A549 (cell line): ENCODE data around the gene MAST3. TPM values are rescaled to one million over a fixed set of nuclear protein-coding genes. Genes with fewer than 3 reads are reported as not detected.

Experiments
- ATAC-seq, 2 experiments: fragments of 200-7000 bp in 1 of 2; fragments of >200 bp in 1 of 2; cut with Nextera tagmentation in 1 of 2; cut with Tn5 transposase in 1 of 2; 3 replicates each; pipeline versions ENCODE4 v1.8.0 to v1.9.1; 2018 to 2020; ENCODE audit warnings: mild to moderate bottlenecking in 1 of 2, moderate library complexity in 1 of 2
- CTCF ChIA-PET: fragments of 300-600 bp; sonication (Branson Sonifier 250); formaldehyde crosslinking; extraction: SDS; loops from one replicate; lab custom pipeline; 2021; ENCODE audit warnings: antibody characterized with exemption, inconsistent platforms; lab: Yijun Ruan, JAX
- POLR2A ChIA-PET: fragments of 350-600 bp; formaldehyde crosslinking; extraction: SDS; loops from one replicate; lab custom pipeline; 2021; ENCODE audit warnings: antibody characterized with exemption, inconsistent platforms; lab: Yijun Ruan, JAX
- DNase-seq, 2 experiments: peaks; one replicate each; pipeline versions ENCODE4 v3.0.0 to v3.0.0-alpha.2; 2011 to 2016; ENCODE audit warnings: low read depth in 1 of 2, low spot score in 1 of 2
- FAIRE-seq: peaks from 2 replicates; lab custom pipeline; 2011; peaks lifted over from hg19 to GRCh38; lab: Jason Lieb, UNC
- H3K27ac ChIP-seq, 2 experiments: fragments of >200 bp; sonication (Bioruptor Twin); formaldehyde crosslinking; 3 replicates each; pipeline ENCODE4 v1.5.1; 2016 to 2017
- H3K4me1 ChIP-seq: fragments of >200 bp; sonication (Bioruptor Twin); formaldehyde crosslinking; 3 replicates; pipeline ENCODE4 v1.6.1; 2016
- H3K4me2 ChIP-seq: fragments of >200 bp; sonication (Bioruptor Twin); formaldehyde crosslinking; 3 replicates; pipeline ENCODE4 v1.6.1; 2016
- H3K4me3 ChIP-seq: fragments of >200 bp; sonication (Bioruptor Twin); formaldehyde crosslinking; 3 replicates; pipeline ENCODE4 v1.5.1; 2016
- H3K9me3 ChIP-seq: fragments of >200 bp; sonication (Bioruptor Twin); formaldehyde crosslinking; 3 replicates; pipeline ENCODE4 v1.6.1; 2016
- CBX2 ChIP-seq: fragments of 200-600 bp; sonication (generic); IDR thresholded peaks from 2 replicates; pipeline ENCODE4 v1.6.1; 2016; ENCODE audit warnings: low read depth, mild to moderate bottlenecking, borderline replicate concordance
- CHD4 ChIP-seq: fragments of 200-600 bp; sonication (generic); IDR thresholded peaks from 2 replicates; pipeline ENCODE4 v1.6.1; 2016; ENCODE audit warnings: antibody characterized with exemption, mild to moderate bottlenecking, borderline replicate concordance
- EHMT2 ChIP-seq: fragments of 200-600 bp; sonication (generic); IDR thresholded peaks from 2 replicates; pipeline ENCODE4 v1.6.1; 2016; ENCODE audit warnings: antibody characterized with exemption, low read depth, mild to moderate bottlenecking, moderate library complexity
- FOSL2 ChIP-seq, 2 experiments: fragments of 450-650 bp in 1 of 2; fragments of >200 bp in 1 of 2; sonication (Bioruptor Twin) in 1 of 2; formaldehyde crosslinking; IDR thresholded peaks; 2 replicates each; pipeline versions ENCODE4 v1.5.0 to v1.6.1; 2016 to 2020; ENCODE audit warnings: mild to moderate bottlenecking in 1 of 2, moderate library complexity in 1 of 2
- FOXS1 ChIP-seq: fragments of 250-450 bp; sonication (Bioruptor Pico); IDR thresholded peaks from 2 replicates; pipeline ENCODE4 v1.5.0; 2020; ENCODE audit warnings: mild to moderate bottlenecking, moderate library complexity
- HOXA7 ChIP-seq: fragments of 250-450 bp; sonication (Bioruptor Pico); IDR thresholded peaks from 2 replicates; pipeline ENCODE4 v1.5.0; 2020; ENCODE audit warnings: mild to moderate bottlenecking, moderate library complexity
- JUN ChIP-seq, 2 experiments: fragments of >200 bp; sonication (Bioruptor Twin); formaldehyde crosslinking; IDR thresholded peaks; 2 replicates in 1 of 2; 3 replicates in 1 of 2; pipeline ENCODE4 v1.6.1; 2016 to 2017
- NFE2L2 ChIP-seq: fragments of 150-350 bp; conservative IDR thresholded peaks from 2 replicates; pipeline ENCODE4 v1.6.1; 2014; ENCODE audit warnings: low read length
- NR3C1 ChIP-seq: fragments of >200 bp; sonication (Bioruptor Twin); formaldehyde crosslinking; IDR thresholded peaks from 3 replicates; pipeline ENCODE4 v1.6.1; 2017
- POLR2AphosphoS2 ChIP-seq: conservative IDR thresholded peaks from 2 replicates; pipeline ENCODE4 v1.6.1; 2012; ENCODE audit warnings: low read length, improper control_type of control experiment, inconsistent platforms
- RAD21 ChIP-seq, 2 experiments: fragments of >200 bp in 1 of 2; sonication (Bioruptor Twin) in 1 of 2; formaldehyde crosslinking in 1 of 2; IDR thresholded peaks in 1 of 2; conservative IDR thresholded peaks in 1 of 2; 2 replicates in 1 of 2; 3 replicates in 1 of 2; pipeline ENCODE4 v1.6.1; 2012 to 2018; ENCODE audit warnings: inconsistent platforms in 1 of 2
- RCOR1 ChIP-seq: fragments of 150-350 bp; IDR thresholded peaks from 2 replicates; pipeline ENCODE4 v1.6.1; 2014; ENCODE audit warnings: antibody characterized with exemption, low read length, low read depth
- RFX5 ChIP-seq: fragments of 450-650 bp; IDR thresholded peaks from 2 replicates; pipeline ENCODE4 v1.7.1; 2014; ENCODE audit warnings: antibody characterized with exemption, mild to moderate bottlenecking, moderate library complexity
- SMC3 ChIP-seq: fragments of >200 bp; sonication (Bioruptor Twin); formaldehyde crosslinking; IDR thresholded peaks from 3 replicates; pipeline ENCODE4 v1.6.1; 2018; ENCODE audit warnings: inconsistent platforms
- SREBF2 ChIP-seq: fragments of 450-650 bp; IDR thresholded peaks from 2 replicates; pipeline ENCODE4 v1.6.1; 2014; ENCODE audit warnings: mild to moderate bottlenecking, moderate library complexity
- TFCP2L1 ChIP-seq: fragments of 250-450 bp; sonication (Bioruptor Pico); IDR thresholded peaks from 2 replicates; pipeline ENCODE4 v1.5.0; 2021; ENCODE audit warnings: mild to moderate bottlenecking
- TP53 ChIP-seq: fragments of 250-450 bp; sonication (Bioruptor Pico); IDR thresholded peaks from 2 replicates; pipeline ENCODE4 v1.5.0; 2021; ENCODE audit warnings: mild to moderate bottlenecking, moderate library complexity
- ZFP36 ChIP-seq: fragments of 450-650 bp; IDR thresholded peaks from 2 replicates; pipeline ENCODE4 v1.6.1; 2014; ENCODE audit warnings: borderline replicate concordance; ENCODE audit not compliant: partially characterized antibody
- WGBS: methylation state at CpG from one replicate; pipeline ENCODE4 v1.1.6; 2017; ENCODE audit errors: missing lambda C conversion rate; 5-methylcytosine and 5-hydroxymethylcytosine counted together
- polyA plus RNA-seq, 4 experiments: library from polyadenylated mRNA; depleted of rRNA in 3 of 4; stranded (reverse); fragments of >200 nt; fragmentation: RNase III in 1 of 4; extraction: RNeasy Plus Mini Kit Qiagen cat#74134 plus additional on column Dnase treatment in 1 of 4; gene quantifications; 2 replicates in 3 of 4; 3 replicates in 1 of 4; pipeline ENCODE4 v1.2.3, GENCODE V29; 2011 to 2017
- TF ChIP-seq, protein P1 (sequence below): fragments of >200 bp; sonication (Bioruptor Twin); formaldehyde crosslinking; IDR thresholded peaks from 3 replicates; pipeline ENCODE4 v1.5.1; 2016
- TF ChIP-seq, protein P2 (sequence below): fragments of 450-650 bp; IDR thresholded peaks from 2 replicates; pipeline ENCODE4 v1.6.1; 2014; ENCODE audit warnings: antibody characterized with exemption
- TF ChIP-seq, protein P3 (sequence below): fragments of 150-350 bp; IDR thresholded peaks from 2 replicates; pipeline ENCODE4 v1.6.1; 2014; ENCODE audit warnings: low read depth, mild to moderate bottlenecking, low read length
- TF ChIP-seq, protein P4 (sequence below): fragments of 200-600 bp; sonication (generic); IDR thresholded peaks from 2 replicates; pipeline ENCODE4 v1.6.1; 2016; ENCODE audit warnings: antibody characterized with exemption, mild to moderate bottlenecking, moderate library complexity
- TF ChIP-seq, protein P5 (sequence below): fragments of >200 bp; sonication (Bioruptor Twin); formaldehyde crosslinking; IDR thresholded peaks from 2 replicates; pipeline ENCODE4 v1.6.1; 2016

The MAST3 gene
- polyA plus RNA-seq, 2 of the 4 experiments (the other 2 are of a cell fraction), result 1.3 to 2.5 TPM

DNA sequence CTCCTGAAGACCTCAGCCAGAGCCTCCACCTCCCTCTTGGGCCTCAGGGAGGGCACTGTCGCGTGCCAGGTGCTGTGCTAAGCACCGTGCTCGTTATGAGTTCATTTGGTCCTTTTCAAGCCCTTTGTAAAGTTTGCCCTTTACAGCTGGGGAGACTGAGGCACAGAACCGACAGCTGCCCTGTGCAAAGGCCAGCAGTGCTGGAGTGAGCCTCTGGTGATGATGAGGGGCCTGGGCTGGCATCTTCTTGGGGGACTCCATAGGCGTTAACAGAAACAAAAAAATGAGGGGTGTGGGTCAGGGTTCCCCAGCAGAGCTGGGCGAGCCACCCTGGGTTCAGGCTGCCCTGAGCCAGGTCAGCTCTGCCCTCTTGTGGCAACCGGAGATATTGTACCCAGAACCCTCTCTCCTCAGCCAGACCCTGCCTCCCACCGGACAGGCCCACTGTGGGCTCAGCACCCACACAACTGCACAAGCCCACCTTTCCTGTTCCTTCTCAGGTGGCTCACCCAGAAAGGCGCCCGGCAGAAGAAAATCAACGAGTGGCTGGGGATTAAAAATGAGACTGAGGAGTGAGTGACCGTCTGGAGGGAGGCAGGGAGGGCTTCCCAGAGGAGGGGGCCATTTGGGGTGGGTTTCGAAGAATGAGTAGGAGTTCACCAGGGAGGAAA, 70.5 kb downstream of the MAST3 start:
- Histone ChIP-seq H3K4me2 (no peak overlapping the region), H3K4me1 (peaks cover under 1% of the 10 kb centered on the region; the same call in 1 of the 3 replicates), H3K27ac (no peak overlapping the region), H3K9me3 (no peaks in the 10 kb centered on the region), H3K4me3 (no peak overlapping the region)
- TF ChIP-seq RAD21 (conservative IDR thresholded peaks at IDR 0.05 in 1 of 2, IDR thresholded peaks at IDR 0.05 in 1 of 2) (peak; percentile 52 to 58), EHMT2 (no peak), SMC3 (peak; percentile 31; the same call in 1 of the 3 replicates), TFCP2L1 (CRISPR knock-in tag) (no peak), RCOR1 (no peak), FOSL2 (IDR thresholded peaks at IDR 0.05) (no peak), FOSL2 (CRISPR knock-in tag; IDR thresholded peaks at IDR 0.05) (no peak), CHD4 (no peak), ZFP36 (peak; percentile 74), NFE2L2 (no peak)
- TF ChIP-seq, protein P1, sequence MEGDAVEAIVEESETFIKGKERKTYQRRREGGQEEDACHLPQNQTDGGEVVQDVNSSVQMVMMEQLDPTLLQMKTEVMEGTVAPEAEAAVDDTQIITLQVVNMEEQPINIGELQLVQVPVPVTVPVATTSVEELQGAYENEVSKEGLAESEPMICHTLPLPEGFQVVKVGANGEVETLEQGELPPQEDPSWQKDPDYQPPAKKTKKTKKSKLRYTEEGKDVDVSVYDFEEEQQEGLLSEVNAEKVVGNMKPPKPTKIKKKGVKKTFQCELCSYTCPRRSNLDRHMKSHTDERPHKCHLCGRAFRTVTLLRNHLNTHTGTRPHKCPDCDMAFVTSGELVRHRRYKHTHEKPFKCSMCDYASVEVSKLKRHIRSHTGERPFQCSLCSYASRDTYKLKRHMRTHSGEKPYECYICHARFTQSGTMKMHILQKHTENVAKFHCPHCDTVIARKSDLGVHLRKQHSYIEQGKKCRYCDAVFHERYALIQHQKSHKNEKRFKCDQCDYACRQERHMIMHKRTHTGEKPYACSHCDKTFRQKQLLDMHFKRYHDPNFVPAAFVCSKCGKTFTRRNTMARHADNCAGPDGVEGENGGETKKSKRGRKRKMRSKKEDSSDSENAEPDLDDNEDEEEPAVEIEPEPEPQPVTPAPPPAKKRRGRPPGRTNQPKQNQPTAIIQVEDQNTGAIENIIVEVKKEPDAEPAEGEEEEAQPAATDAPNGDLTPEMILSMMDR, result peak; percentile 51
- DNase-seq, result peak in 1 of 2 experiments; percentile 81
- no peak for FAIRE-seq
- peak; percentile 88 to 93 for ATAC-seq
- WGBS, result 44% methylated on average over 14 of the region's 14 CpGs
- ChIA-PET POLR2A (no interaction called here), CTCF (interaction anchor here (0.6 to 2.3 kb wide), 18 partner anchors 10 to 86 kb away, joined by 3 to 12 read pairs (median 4); a partner anchor contains a TSS)

DNA sequence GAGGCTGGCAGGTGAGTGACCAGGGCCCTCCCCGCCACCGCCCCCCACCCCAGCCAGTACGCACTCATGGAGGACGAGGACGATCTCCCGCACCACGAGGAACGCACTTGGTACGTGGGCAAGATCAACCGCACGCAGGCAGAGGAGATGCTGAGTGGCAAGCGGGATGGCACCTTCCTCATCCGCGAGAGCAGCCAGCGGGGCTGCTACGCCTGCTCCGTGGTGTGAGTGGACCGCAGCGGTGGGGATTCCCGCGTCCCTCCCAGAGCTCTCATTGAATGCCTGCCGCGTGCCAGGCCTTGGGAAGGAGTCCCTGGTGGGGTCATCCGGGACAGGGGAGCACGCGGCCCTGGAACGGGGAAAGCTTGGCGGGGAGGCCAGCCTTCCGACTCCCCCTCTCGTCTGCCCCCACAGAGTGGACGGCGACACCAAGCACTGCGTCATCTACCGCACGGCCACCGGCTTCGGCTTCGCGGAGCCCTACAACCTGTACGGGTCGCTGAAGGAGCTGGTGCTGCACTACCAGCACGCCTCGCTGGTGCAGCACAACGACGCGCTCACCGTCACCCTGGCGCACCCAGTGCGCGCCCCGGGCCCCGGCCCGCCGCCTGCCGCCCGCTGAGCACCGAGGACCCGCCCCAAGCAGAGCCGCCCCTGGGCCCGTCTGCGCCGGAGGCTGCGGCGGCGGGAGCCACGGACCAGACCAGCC, 71.2 kb downstream of the MAST3 start:
- H3K4me1 ChIP-seq, result peaks cover 4% of the 10 kb centered on the region; the same call in 1 of the 3 replicates
- no peak for DNase-seq
- H3K4me3 ChIP-seq, result no peak overlapping the region
- POLR2A ChIA-PET, result no interaction called here
- H3K4me2 ChIP-seq, result no peak overlapping the region
- no peak for FAIRE-seq
- H3K9me3 ChIP-seq, result no peaks in the 10 kb centered on the region
- H3K27ac ChIP-seq, result no peak overlapping the region
- no peak for ATAC-seq
- TF ChIP-seq CHD4 (no peak), POLR2AphosphoS2 (no peak)
- TF ChIP-seq, all 56 proteins: peak for 0
- 95% methylated on average over 35 of the region's 66 CpGs for WGBS
- CTCF ChIA-PET, result interaction anchor here (0.9 to 2.3 kb wide), 11 partner anchors 9 to 85 kb away, joined by 4 to 11 read pairs (median 4); a partner anchor contains a TSS

DNA sequence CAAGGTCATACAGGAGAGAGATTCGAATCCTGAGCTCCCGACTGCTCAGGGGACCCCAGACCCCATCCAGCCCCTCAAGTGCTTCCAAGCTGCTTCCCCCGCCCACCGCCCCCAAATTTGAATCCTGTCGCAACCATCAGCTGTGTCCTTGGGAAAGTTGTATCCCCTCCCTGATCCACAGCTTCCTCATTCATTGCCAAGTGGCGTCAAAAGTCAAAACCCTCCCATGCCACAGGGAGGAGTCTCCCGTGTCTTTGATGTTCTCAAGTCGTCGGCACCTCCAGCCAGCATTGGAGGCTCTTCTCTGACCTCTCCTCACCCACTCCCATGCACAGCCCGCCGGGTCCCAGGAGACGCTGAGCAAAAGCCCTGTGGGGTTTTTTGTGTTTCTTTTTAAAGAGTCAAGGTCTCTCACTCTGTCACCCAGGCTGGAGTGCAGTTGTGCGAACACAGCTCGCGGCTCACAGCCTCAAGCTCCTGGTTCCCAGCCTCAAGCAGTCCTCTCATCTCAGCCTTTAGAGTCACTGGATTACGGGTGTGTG, 73.2 kb downstream of the MAST3 start:
- POLR2A ChIA-PET, result no interaction called here
- Histone ChIP-seq H3K27ac (no peak overlapping the region), H3K4me1 (peaks cover 4% of the 10 kb centered on the region; the same call in 1 of the 3 replicates), H3K4me3 (no peak overlapping the region), H3K9me3 (no peaks in the 10 kb centered on the region), H3K4me2 (no peak overlapping the region)
- WGBS, result 83% methylated on average over 15 of the region's 16 CpGs
- ATAC-seq (no peak), DNase-seq (no peak), FAIRE-seq (no peak)
- CTCF ChIA-PET, result interaction anchor here (0.8 to 3.9 kb wide), 7 partner anchors 9 to 169 kb away, joined by 3 to 20 read pairs (median 3); no protein-coding TSS in a partner anchor
- TF ChIP-seq TFCP2L1 (CRISPR knock-in tag) (no peak), SREBF2 (no peak), NR3C1 (no peak), CBX2 (no peak), HOXA7 (no peak), FOXS1 (CRISPR knock-in tag) (no peak), JUN (IDR thresholded peaks at IDR 0.05) (no peak), RFX5 (no peak), TP53 (CRISPR knock-in tag) (no peak)
- TF ChIP-seq, protein P2, sequence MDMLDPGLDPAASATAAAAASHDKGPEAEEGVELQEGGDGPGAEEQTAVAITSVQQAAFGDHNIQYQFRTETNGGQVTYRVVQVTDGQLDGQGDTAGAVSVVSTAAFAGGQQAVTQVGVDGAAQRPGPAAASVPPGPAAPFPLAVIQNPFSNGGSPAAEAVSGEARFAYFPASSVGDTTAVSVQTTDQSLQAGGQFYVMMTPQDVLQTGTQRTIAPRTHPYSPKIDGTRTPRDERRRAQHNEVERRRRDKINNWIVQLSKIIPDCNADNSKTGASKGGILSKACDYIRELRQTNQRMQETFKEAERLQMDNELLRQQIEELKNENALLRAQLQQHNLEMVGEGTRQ, result no peak
- TF ChIP-seq, protein P3, sequence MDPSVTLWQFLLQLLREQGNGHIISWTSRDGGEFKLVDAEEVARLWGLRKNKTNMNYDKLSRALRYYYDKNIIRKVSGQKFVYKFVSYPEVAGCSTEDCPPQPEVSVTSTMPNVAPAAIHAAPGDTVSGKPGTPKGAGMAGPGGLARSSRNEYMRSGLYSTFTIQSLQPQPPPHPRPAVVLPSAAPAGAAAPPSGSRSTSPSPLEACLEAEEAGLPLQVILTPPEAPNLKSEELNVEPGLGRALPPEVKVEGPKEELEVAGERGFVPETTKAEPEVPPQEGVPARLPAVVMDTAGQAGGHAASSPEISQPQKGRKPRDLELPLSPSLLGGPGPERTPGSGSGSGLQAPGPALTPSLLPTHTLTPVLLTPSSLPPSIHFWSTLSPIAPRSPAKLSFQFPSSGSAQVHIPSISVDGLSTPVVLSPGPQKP, result no peak
- TF ChIP-seq, protein P4, sequence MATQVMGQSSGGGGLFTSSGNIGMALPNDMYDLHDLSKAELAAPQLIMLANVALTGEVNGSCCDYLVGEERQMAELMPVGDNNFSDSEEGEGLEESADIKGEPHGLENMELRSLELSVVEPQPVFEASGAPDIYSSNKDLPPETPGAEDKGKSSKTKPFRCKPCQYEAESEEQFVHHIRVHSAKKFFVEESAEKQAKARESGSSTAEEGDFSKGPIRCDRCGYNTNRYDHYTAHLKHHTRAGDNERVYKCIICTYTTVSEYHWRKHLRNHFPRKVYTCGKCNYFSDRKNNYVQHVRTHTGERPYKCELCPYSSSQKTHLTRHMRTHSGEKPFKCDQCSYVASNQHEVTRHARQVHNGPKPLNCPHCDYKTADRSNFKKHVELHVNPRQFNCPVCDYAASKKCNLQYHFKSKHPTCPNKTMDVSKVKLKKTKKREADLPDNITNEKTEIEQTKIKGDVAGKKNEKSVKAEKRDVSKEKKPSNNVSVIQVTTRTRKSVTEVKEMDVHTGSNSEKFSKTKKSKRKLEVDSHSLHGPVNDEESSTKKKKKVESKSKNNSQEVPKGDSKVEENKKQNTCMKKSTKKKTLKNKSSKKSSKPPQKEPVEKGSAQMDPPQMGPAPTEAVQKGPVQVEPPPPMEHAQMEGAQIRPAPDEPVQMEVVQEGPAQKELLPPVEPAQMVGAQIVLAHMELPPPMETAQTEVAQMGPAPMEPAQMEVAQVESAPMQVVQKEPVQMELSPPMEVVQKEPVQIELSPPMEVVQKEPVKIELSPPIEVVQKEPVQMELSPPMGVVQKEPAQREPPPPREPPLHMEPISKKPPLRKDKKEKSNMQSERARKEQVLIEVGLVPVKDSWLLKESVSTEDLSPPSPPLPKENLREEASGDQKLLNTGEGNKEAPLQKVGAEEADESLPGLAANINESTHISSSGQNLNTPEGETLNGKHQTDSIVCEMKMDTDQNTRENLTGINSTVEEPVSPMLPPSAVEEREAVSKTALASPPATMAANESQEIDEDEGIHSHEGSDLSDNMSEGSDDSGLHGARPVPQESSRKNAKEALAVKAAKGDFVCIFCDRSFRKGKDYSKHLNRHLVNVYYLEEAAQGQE, result no peak
- TF ChIP-seq, protein P5, sequence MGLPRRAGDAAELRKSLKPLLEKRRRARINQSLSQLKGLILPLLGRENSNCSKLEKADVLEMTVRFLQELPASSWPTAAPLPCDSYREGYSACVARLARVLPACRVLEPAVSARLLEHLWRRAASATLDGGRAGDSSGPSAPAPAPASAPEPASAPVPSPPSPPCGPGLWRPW, result no peak
